Brain microvascular endothelial cell (primary cell): ENCODE results near the gene CTNNA3.
A peak's percentile ranks its signal among the peaks of the same experiment; 100 is the strongest.

ENCODE experiments used
- DNase-seq: peaks from one replicate; pipeline ENCODE4 v3.0.0-alpha.2; 2020
- H3K27ac ChIP-seq: fragments of 250-450 bp; sonication (Bioruptor Pico); 2 replicates; pipeline ENCODE4 v1.5.1; 2020; ENCODE audit warnings: mild to moderate bottlenecking, moderate library complexity
- H3K27me3 ChIP-seq: fragments of 250-450 bp; sonication (Bioruptor Pico); replicated peaks from 2 replicates; pipeline ENCODE4 v1.5.1; 2020; ENCODE audit warnings: mild to moderate bottlenecking
- H3K36me3 ChIP-seq: fragments of 250-450 bp; sonication (Bioruptor Pico); replicated peaks from 2 replicates; pipeline ENCODE4 v1.5.1; 2020; ENCODE audit warnings: mild to moderate bottlenecking
- H3K4me3 ChIP-seq: 2 replicates; pipeline ENCODE4 v1.5.1; 2011; ENCODE audit warnings: low read depth, mild to moderate bottlenecking, control low read depth, low read length, moderate library complexity
- in situ Hi-C: cut with HindIII; loops from 2 replicates; pipeline ENCODE4 v1.10.0; 2017; ENCODE audit warnings: low sequenced_read_pairs, low pct_ligation_motif_present
- TF ChIP-seq, protein P1 (sequence below): IDR thresholded peaks from 2 replicates; pipeline ENCODE4 v1.5.1; 2011; ENCODE audit warnings: low read depth, mild to moderate bottlenecking, moderate library complexity, low read length, control low read depth, inconsistent platforms; ENCODE audit errors: missing control alignments

CTNNA3 gene

DNA sequence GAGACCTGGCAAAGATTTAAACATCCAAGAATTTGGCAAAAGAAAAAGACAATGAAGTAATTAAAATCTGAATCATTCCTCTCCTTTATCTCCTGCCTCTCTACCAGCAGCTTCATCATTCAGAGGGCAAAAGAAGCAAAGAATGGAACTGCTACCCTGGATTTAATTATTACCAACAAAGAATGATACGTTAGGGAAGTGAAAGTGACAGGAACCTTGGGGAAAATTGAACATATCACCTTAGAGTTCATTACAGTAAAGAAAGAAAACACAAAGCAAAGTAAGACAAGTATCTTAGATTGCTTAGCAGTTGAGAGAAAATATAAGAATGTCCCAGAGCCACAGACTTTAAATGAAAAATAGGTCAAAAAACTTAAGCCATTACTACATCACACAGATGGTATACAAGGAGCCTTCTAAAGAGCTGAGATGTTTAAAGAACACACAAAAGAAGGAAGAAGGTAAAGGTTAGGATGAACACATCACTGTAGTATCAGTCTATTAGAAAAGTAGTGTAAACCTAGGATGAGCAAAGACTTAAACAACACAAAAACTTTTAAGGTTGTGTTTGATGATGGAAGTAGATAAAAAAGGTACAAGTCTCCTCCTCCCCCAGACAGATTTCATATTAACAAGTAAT lies 17.5 kb downstream of the CTNNA3 start:
- DNase-seq = no peak
- in situ Hi-C loops = no loop called here
- no peak overlapping the region for H3K27ac ChIP-seq
- no peaks in the 10 kb centered on the region for H3K27me3 ChIP-seq
- H3K4me3 ChIP-seq = no peak overlapping the region
- TF ChIP-seq, protein P1, sequence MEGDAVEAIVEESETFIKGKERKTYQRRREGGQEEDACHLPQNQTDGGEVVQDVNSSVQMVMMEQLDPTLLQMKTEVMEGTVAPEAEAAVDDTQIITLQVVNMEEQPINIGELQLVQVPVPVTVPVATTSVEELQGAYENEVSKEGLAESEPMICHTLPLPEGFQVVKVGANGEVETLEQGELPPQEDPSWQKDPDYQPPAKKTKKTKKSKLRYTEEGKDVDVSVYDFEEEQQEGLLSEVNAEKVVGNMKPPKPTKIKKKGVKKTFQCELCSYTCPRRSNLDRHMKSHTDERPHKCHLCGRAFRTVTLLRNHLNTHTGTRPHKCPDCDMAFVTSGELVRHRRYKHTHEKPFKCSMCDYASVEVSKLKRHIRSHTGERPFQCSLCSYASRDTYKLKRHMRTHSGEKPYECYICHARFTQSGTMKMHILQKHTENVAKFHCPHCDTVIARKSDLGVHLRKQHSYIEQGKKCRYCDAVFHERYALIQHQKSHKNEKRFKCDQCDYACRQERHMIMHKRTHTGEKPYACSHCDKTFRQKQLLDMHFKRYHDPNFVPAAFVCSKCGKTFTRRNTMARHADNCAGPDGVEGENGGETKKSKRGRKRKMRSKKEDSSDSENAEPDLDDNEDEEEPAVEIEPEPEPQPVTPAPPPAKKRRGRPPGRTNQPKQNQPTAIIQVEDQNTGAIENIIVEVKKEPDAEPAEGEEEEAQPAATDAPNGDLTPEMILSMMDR = no peak
- no peaks in the 10 kb centered on the region for H3K36me3 ChIP-seq

DNA sequence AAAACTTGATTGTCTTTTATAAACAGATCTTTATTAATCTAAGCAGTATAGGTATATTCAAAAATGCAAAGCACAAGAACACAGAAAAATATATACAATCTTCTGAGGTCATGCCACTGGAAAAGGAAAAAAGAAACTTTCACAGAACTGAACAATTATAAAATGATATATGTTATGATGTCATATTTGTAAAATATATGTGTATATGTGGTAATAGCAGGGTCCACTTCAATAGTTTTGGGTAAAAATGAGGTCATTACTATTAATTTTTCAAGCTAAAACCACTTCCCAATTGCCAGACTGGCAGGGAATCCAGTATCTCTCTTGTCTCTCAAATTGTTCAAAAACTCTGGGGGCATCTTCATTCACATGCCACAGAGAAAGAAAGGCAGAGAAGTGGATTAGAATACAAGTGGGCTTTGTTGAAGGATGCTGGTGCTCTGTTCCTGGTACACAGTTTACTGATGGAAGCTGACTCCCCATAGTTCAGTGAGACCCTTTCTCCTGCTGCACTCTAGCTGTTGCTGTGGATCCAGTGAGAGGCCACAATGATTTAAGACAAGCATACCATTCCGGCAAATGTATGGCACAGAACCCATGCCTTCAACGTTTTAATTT lies 19.7 kb downstream of the CTNNA3 start:
- in situ Hi-C loops = no loop called here
- Histone ChIP-seq H3K27me3 (no peaks in the 10 kb centered on the region), H3K4me3 (no peak overlapping the region), H3K27ac (no peak overlapping the region), H3K36me3 (no peaks in the 10 kb centered on the region)
- TF ChIP-seq, protein P1 = no peak
- no peak for DNase-seq

DNA sequence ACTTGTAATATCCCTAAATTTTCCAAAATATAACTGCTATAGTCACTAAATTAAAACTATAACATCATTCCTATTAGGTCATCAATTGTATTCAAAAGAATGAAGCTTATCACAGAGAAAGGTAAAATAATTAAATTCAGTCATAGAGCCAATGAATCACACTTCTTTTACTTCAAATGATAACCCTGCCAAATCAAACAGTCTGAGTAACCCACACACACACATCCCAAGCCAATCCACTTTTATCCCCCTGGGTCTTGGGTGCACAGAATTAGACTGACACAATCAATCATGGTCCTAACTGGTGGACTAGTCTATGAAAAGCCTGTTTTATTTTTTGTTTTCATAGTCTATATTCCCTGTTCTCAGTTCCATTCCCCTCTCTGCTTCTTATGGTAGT lies 25.6 kb downstream of the CTNNA3 start:
- H3K27ac ChIP-seq = no peak overlapping the region
- H3K27me3 ChIP-seq = no peaks in the 10 kb centered on the region
- no peaks in the 10 kb centered on the region for H3K36me3 ChIP-seq
- DNase-seq = peak; percentile 17
- in situ Hi-C loops = no loop called here
- no peak overlapping the region for H3K4me3 ChIP-seq
- TF ChIP-seq, protein P1 = no peak

DNA sequence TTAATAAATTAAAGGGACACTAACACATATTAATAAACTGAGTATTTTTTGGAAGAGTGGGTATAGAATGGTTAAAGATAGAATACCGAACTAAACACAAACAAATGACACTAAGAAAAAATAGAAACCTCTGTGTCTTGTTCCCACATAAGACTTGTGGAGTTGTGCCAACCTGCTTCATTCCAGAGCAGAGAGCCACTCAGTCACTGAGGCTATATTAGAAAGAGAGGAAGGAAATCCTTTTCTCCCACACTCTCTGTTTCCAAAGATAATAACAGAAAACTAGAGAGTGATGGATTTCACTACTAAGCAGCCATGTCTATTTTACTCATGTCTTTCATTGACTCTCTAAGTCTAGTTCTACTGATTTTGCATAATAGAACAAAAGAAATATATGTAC lies 26.0 kb downstream of the CTNNA3 start:
- in situ Hi-C loops = no loop called here
- peak; percentile 10 for DNase-seq
- H3K27ac ChIP-seq = no peak overlapping the region

DNA sequence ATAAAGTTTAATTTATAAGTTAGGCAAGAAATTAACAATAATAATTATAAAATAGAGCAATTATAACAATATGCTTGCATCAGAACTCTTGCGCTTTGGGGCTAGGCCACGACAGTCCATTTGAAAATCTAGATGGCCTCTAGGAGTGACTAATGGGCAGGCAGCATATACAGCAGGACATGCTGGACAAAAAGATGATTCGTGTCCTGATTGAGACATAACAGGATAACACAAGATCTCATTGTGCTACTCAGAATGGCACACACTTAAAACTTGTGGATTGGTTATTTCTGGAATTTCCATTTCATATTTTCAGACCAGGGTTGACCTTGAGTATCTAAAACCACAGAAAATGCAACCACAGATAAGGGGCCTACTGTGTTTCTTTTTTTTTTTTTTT lies 27.5 kb downstream of the CTNNA3 start:
- H3K27ac ChIP-seq = no peak overlapping the region
- no peaks in the 10 kb centered on the region for H3K27me3 ChIP-seq
- no peak overlapping the region for H3K4me3 ChIP-seq
- no peaks in the 10 kb centered on the region for H3K36me3 ChIP-seq
- in situ Hi-C loops = no loop called here
- TF ChIP-seq, protein P1 = no peak
- peak; percentile 57 for DNase-seq

More for the DNA sequence above, 26.0 kb downstream of the CTNNA3 start:
- Histone ChIP-seq H3K4me3 (no peak overlapping the region), H3K36me3 (no peaks in the 10 kb centered on the region), H3K27me3 (no peaks in the 10 kb centered on the region)
- TF ChIP-seq, protein P1 = no peak

DNA sequence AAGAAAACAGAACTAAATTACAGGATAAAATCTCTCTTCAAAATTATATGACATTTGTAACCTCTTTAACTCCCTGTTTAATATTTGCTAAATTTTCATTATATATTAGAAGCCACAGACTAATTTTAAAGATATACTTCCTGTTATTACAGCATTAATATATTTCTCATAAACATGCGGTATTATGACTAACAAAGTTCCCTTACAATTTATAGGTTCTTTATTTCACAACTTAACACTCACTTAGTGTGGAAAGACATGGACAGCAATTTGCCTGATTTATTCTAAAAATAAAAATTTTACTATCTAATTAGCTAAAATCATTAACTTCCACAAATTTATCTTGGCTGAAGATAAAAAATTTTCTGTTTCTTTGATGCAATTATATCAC lies 29.0 kb downstream of the CTNNA3 start:
- no peaks in the 10 kb centered on the region for H3K36me3 ChIP-seq

More for the DNA sequence above, 29.0 kb downstream of the CTNNA3 start:
- Histone ChIP-seq H3K4me3 (no peak overlapping the region), H3K27me3 (no peaks in the 10 kb centered on the region), H3K27ac (no peak overlapping the region)
- DNase-seq = no peak
- in situ Hi-C loops = no loop called here
- TF ChIP-seq, protein P1 = no peak
